Neutrophil (primary cell): Measurements from ENCODE around the gene ZNF792.
A peak's percentile ranks its signal among the peaks of the same experiment; 100 is the strongest.

ENCODE experiments used
- H3K27ac ChIP-seq: fragments of 200-600 bp; sonication (generic); 2 replicates; pipeline ENCODE4 v1.5.1; 2016; ENCODE audit warnings: mild to moderate bottlenecking, moderate library complexity
- H3K27me3 ChIP-seq: fragments of 200-600 bp; sonication (generic); 2 replicates; pipeline ENCODE4 v1.6.0; 2016; ENCODE audit warnings: mild to moderate bottlenecking
- H3K36me3 ChIP-seq: fragments of 200-600 bp; sonication (generic); 2 replicates; pipeline ENCODE4 v1.5.1; 2017
- H3K4me1 ChIP-seq, 2 experiments: fragments of 200-600 bp in 1 of 2; sonication (generic) in 1 of 2; 1 replicate in 1 of 2; 2 replicates in 1 of 2; pipeline versions ENCODE4 v1.5.1 to v1.6.1; 2013 to 2016; ENCODE audit warnings: low read depth in 1 of 2, low read length in 1 of 2, mild to moderate bottlenecking in 1 of 2, moderate library complexity in 1 of 2; ENCODE audit not compliant: control insufficient read depth in 1 of 2, insufficient read depth in 1 of 2
- H3K4me3 ChIP-seq, 2 experiments: fragments of 200-600 bp in 1 of 2; sonication (generic) in 1 of 2; 1 replicate in 1 of 2; 2 replicates in 1 of 2; pipeline ENCODE4 v1.5.1; 2013 to 2016; ENCODE audit warnings: low read depth in 1 of 2, low read length in 1 of 2, mild to moderate bottlenecking in 1 of 2, moderate library complexity in 1 of 2
- H3K9me3 ChIP-seq: fragments of 200-600 bp; sonication (generic); 2 replicates; pipeline ENCODE4 v1.5.1; 2016
- CTCF ChIP-seq: fragments of 200-600 bp; sonication (generic); IDR thresholded peaks from 2 replicates; pipeline ENCODE4 v1.5.1; 2016; ENCODE audit warnings: antibody characterized with exemption

Gene ZNF792

GRCh38 chr19:34962687-34963572 lies 1.1 kb downstream of the ZNF792 start:
- H3K27ac ChIP-seq, result no peak overlapping the region
- H3K36me3 ChIP-seq, result peaks cover 12% of the 10 kb centered on the region
- H3K4me3 ChIP-seq, result peak overlapping the region; percentile 71 to 78

DNA sequence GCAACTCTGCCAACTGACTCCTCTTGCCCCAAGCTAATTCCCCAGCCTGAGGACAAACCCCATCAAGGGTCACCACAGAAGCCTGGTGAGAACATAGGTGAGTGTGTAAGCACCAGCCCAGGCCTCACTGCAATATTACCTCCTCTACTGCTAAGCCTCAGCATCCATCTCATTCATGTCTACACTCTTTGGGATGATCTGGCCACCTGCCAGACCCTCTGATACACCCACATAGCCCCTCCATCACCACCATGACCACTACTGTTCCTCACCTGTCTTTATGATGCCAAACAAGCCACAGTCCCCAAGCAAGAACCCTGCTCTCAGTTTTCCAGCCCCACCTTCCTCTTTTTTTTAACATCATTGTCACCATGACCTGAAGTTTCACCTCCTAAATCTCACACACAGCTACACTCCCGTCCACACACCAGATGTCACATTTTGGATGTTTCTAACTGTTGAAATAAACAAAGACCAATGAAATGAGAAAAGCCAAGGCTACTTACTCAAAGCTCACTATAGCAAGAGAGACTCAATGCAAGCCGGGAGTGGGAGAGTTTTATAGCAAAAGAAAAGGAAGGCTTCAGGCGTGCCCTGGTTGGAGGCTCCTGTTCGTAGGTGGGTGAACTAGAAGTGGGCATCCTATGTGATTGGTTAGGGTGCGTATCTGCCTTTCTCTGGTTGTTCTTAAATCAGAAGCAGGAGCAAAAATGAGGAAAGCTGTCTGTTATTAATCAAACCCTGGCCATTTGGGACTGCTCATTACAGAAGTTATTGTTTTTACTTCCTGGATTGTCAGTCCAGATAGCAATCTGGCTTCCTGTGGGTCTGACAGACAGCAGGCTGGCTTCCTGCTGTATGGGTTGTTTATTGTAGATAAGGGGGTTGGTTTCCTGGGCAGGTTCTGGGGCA lies 2.0 kb downstream of the ZNF792 start:
- Histone ChIP-seq H3K36me3 (peaks cover 12% of the 10 kb centered on the region), H3K9me3 (peaks cover 32% of the 10 kb centered on the region), H3K4me3 (peak overlapping the region in 1 of 2 experiments; percentile 78), H3K27me3 (peaks cover 37% of the 10 kb centered on the region), H3K4me1 (peaks cover 19 to 21% of the 10 kb centered on the region in 2 experiments), H3K27ac (no peak overlapping the region)
- no peak for TF ChIP-seq CTCF

More at GRCh38 chr19:34962687-34963572, 1.1 kb downstream of the ZNF792 start:
- no peak for TF ChIP-seq CTCF
- peaks cover 19 to 21% of the 10 kb centered on the region in 2 experiments for H3K4me1 ChIP-seq
- H3K9me3 ChIP-seq, result peaks cover 23% of the 10 kb centered on the region
- H3K27me3 ChIP-seq, result peaks cover 37% of the 10 kb centered on the region

- Histone ChIP-seq H3K4me1 (peaks cover 19 to 21% of the 10 kb centered on the region in 2 experiments), H3K4me3 (no peak overlapping the region), H3K27ac (no peak overlapping the region), H3K27me3 (peaks cover 37% of the 10 kb centered on the region), H3K9me3 (peaks cover 38% of the 10 kb centered on the region), H3K36me3 (peaks cover 12% of the 10 kb centered on the region)
- no peak for TF ChIP-seq CTCF
Measured at GRCh38 chr19:34960940-34961679, 2.9 kb downstream of the ZNF792 start.

DNA sequence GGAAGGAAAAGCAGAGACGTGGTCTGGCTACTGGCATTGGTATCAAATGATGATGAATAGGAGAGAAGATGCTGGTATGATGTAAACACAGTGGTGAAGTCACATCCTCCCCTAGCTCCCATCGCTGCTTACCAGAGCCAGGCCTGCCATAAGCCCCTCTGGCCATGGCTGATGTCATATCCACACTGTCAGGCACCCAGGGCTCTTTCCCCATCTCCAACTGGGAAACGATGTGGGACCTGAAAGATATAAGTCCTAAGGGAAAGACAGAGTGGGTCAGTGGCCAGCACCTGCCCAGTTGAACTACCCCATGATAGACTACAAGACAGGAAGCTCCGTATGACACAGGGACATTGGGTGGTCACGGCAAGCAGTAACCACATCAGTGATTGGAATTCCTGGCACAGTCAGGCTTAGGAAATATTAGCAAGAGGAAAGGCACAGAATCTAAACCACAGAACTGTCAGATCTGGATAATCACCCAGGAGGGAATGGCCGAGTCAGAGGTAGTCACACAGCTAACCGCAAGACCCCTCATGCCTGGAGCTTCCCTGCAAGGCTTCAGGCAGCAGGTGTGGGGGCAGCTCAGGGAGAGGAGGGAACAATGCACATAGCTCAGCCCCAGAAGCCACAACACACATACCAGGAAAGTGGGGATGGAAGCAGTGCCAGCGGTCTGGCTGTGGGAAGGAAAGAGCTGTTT lies 3.8 kb downstream of the ZNF792 start:
- Histone ChIP-seq H3K9me3 (peaks cover 38% of the 10 kb centered on the region), H3K27me3 (peaks cover 34% of the 10 kb centered on the region), H3K4me3 (no peak overlapping the region), H3K36me3 (peaks cover 12% of the 10 kb centered on the region), H3K4me1 (peaks cover 19 to 21% of the 10 kb centered on the region in 2 experiments), H3K27ac (no peak overlapping the region)
- no peak for TF ChIP-seq CTCF
